ENCODE results near the gene TRIM17. TPM values are rescaled to one million over a fixed set of nuclear protein-coding genes. Genes with fewer than 3 reads are reported as not detected.

TRIM17 gene
- total RNA-seq, 3 donors from 2014 or later, result 7.3 to 9.5 TPM; not detected in 1

DNA sequence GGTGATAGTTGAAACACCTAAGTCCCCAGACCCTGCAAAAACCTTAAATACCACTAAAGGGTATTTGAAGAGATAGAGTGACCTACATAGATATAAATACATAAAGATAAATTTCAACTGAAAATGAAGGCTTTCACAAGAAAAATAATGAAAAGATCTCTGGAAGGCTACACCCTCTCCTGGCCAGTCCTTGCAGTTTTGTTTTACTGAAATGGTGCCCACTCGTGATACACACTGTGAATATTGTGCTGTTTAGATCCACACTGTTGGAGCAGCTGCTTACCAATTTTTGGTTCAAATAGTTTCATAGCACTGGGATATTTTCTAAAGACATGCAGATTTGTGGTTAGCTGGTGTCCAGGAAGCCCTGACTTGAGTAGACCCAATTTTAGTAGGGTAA, 39.1 kb upstream of the TRIM17 start:
- no peaks in the 10 kb centered on the region for H3K4me1 ChIP-seq
- intact Hi-C loops (cut with DNase I; ENCODE audit: low total_unique reads), result no loop called here
- no peaks in the 10 kb centered on the region for H3K36me3 ChIP-seq
- H3K27ac ChIP-seq, result no peak overlapping the region
- no peaks in the 10 kb centered on the region for H3K9me3 ChIP-seq
- no peak for DNase-seq (ENCODE audit: low spot score in 2 of 2)
- TF ChIP-seq POLR2AphosphoS5 (IDR thresholded peaks at IDR 0.05) (no peak), POLR2A (IDR thresholded peaks at IDR 0.05) (no peak)
- TF ChIP-seq, protein P1, sequence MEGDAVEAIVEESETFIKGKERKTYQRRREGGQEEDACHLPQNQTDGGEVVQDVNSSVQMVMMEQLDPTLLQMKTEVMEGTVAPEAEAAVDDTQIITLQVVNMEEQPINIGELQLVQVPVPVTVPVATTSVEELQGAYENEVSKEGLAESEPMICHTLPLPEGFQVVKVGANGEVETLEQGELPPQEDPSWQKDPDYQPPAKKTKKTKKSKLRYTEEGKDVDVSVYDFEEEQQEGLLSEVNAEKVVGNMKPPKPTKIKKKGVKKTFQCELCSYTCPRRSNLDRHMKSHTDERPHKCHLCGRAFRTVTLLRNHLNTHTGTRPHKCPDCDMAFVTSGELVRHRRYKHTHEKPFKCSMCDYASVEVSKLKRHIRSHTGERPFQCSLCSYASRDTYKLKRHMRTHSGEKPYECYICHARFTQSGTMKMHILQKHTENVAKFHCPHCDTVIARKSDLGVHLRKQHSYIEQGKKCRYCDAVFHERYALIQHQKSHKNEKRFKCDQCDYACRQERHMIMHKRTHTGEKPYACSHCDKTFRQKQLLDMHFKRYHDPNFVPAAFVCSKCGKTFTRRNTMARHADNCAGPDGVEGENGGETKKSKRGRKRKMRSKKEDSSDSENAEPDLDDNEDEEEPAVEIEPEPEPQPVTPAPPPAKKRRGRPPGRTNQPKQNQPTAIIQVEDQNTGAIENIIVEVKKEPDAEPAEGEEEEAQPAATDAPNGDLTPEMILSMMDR (IDR thresholded peaks at IDR 0.05), result no peak
- no peaks in the 10 kb centered on the region for H3K27me3 ChIP-seq
- H3K4me3 ChIP-seq, result no peak overlapping the region

DNA sequence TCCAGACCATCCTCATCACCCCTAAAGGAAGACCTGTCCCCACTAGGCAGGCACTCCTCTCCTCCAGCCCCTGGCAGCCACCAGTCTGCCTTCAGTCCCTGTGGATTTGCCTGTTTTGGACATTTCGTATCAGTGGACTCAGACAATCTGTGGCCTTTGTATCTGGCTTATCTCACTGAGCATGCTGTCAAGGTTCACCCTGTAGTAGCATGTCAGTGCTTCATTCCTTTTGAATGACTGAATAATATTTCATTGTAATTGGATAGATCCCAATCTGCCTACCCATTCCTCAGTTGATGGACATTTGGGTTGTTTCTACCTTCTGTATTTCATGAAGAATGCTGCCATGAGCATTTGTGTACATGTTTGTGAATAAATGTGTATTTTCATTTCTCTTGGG, 37.6 kb upstream of the TRIM17 start:
- H3K27me3 ChIP-seq, result no peaks in the 10 kb centered on the region
- intact Hi-C loops (cut with DNase I; ENCODE audit: low total_unique reads), result loop anchor here (5.0 kb wide), 1 partner anchor 1238 kb away; no protein-coding TSS in a partner anchor

DNA sequence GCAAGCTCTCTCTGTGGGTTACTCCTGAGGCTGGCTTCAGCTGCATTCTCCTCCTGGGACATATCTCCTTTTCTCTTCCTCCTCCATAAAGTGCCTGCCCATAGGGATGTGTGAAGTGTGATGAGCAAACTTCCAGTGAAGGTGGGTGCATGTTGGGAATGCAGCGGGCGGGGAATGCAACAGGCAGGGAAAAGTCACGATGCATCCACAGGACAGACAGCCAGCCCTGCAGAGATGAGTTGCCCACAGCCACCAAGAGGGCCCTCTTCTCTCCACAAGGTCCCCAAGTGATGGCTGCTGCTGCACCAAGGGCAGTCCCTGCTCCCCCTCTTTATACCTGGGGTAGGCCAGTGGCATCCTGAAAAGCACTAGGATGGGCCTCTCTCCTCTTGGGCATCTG, 37.0 kb upstream of the TRIM17 start:
- Histone ChIP-seq H3K4me3 (no peak overlapping the region), H3K36me3 (no peaks in the 10 kb centered on the region), H3K27me3 (no peaks in the 10 kb centered on the region), H3K27ac (no peak overlapping the region), H3K4me1 (no peaks in the 10 kb centered on the region), H3K9me3 (no peaks in the 10 kb centered on the region)
- DNase-seq (ENCODE audit: low spot score in 2 of 2), result no peak
- TF ChIP-seq, protein P1 (IDR thresholded peaks at IDR 0.05), result no peak
- no peak for TF ChIP-seq POLR2A (IDR thresholded peaks at IDR 0.05)
- TF ChIP-seq POLR2AphosphoS5 (IDR thresholded peaks at IDR 0.05), result no peak
- intact Hi-C loops (cut with DNase I; ENCODE audit: low total_unique reads), result loop anchor here (5.0 kb wide), 1 partner anchor 1239 kb away; no protein-coding TSS in a partner anchor

More for the DNA sequence above, 37.6 kb upstream of the TRIM17 start:
- Histone ChIP-seq H3K4me1 (no peaks in the 10 kb centered on the region), H3K9me3 (no peaks in the 10 kb centered on the region), H3K36me3 (no peaks in the 10 kb centered on the region), H3K27ac (no peak overlapping the region), H3K4me3 (no peak overlapping the region)
- DNase-seq (ENCODE audit: low spot score in 2 of 2), result no peak
- TF ChIP-seq POLR2A (IDR thresholded peaks at IDR 0.05) (no peak), POLR2AphosphoS5 (IDR thresholded peaks at IDR 0.05) (no peak)
- TF ChIP-seq, protein P1 (IDR thresholded peaks at IDR 0.05), result no peak

DNA sequence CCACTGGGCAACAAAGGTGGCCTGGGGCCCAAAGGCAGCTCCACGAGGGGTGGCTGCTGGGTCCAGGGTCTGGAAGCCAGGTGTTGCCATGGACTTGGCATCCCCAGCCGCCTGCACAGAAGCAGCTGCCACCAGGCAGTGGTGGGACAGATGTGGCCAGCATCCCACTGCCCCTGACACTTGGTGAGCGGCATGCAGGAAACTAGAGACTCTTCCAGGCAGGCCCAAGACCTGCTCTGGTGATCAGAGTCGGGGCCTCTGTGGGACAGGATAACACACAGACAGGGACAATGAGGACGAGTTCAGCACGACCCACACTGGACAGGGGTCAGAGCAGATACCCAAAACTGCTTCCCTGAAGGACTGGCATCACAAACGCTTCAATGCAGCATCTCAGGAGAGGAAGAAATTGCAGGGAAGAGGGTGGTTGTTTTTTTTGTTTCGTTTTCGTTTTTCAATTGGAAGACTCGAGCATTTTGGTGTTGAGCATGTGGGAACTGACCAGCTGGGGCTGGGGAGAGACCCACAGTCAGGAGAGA, 36.4 kb upstream of the TRIM17 start:
- Histone ChIP-seq H3K4me3 (no peak overlapping the region), H3K27ac (no peak overlapping the region), H3K27me3 (no peaks in the 10 kb centered on the region), H3K4me1 (no peaks in the 10 kb centered on the region), H3K9me3 (no peaks in the 10 kb centered on the region), H3K36me3 (no peaks in the 10 kb centered on the region)
- TF ChIP-seq POLR2A (IDR thresholded peaks at IDR 0.05) (no peak), POLR2AphosphoS5 (IDR thresholded peaks at IDR 0.05) (no peak)
- TF ChIP-seq, protein P1 (IDR thresholded peaks at IDR 0.05), result no peak
- intact Hi-C loops (cut with DNase I; ENCODE audit: low total_unique reads), result loop anchor here (5.0 kb wide), 1 partner anchor 1239 kb away; no protein-coding TSS in a partner anchor
- no peak for DNase-seq (ENCODE audit: low spot score in 2 of 2)

DNA sequence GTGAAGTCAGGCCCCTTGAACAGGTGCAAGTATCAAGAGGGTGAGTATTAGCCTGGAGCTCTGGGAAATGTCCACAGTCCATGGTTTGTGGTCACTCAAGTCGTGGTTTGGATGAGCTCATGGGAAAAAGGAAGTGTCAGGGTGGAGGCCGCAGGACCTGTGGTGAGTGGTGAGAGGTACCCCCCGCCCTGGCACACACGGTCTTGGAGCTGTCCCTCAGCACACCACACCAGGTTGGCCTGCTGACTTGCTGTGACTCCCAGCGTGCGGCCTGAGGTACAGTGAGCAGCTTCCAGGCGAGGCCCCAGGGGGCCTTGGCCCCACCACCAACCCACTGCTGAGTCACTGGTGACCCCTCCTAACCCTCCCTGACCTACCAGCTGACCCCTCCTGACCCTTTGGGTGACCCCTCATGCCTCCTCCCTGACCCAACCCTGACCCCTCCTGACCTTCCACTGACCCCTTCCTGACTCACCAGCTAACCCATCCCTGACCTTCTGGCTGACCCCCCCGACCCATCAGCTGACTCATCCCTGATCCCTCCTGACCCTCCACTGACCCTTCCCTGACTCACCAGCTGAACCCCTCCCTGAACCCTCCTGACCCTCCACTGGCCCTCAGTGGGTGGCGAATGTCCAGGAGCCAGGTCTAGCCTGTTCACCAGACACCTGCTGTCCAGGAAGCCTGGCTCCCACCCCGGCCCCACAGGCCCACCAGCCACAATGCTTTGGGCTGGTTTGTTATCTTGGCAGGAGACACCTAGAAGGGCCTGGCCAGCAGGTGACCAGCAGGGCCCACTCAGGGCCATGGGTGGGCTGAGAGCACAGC, 35.7 kb upstream of the TRIM17 start:
- H3K36me3 ChIP-seq, result no peaks in the 10 kb centered on the region
- no peaks in the 10 kb centered on the region for H3K4me1 ChIP-seq
- DNase-seq (ENCODE audit: low spot score in 2 of 2), result no peak
- no peak overlapping the region for H3K4me3 ChIP-seq
- intact Hi-C loops (cut with DNase I; ENCODE audit: low total_unique reads), result loop anchor here (5.0 kb wide), 1 partner anchor 1240 kb away; no protein-coding TSS in a partner anchor
- H3K27ac ChIP-seq, result no peak overlapping the region
- H3K27me3 ChIP-seq, result no peaks in the 10 kb centered on the region
- no peak for TF ChIP-seq POLR2A (IDR thresholded peaks at IDR 0.05)
- no peak for TF ChIP-seq POLR2AphosphoS5 (IDR thresholded peaks at IDR 0.05)
- TF ChIP-seq, protein P1 (IDR thresholded peaks at IDR 0.05), result no peak
- no peaks in the 10 kb centered on the region for H3K9me3 ChIP-seq

Measured in breast epithelium (tissue), 4 donors.